WTC11 (cell line): Measurements from ENCODE around the gene KLK15. TPM values are rescaled to one million over a fixed set of nuclear protein-coding genes. Genes with fewer than 3 reads are reported as not detected.

ENCODE experiments used
- ATAC-seq: fragments of 200-7000 bp; cut with Tn5 transposase; 2 replicates; pipeline ENCODE4 v1.10.0; 2021; ENCODE audit warnings: mild to moderate bottlenecking, moderate library complexity
- CTCF ChIA-PET: fragments of 300-600 bp; sonication (Branson Sonifier 250); formaldehyde crosslinking; loops from one replicate; lab custom pipeline; 2021; ENCODE audit warnings: antibody characterized with exemption; lab: Charles Lee
- POLR2A ChIA-PET: fragments of 350-600 bp; sonication (Branson Sonifier 250); formaldehyde crosslinking; loops from one replicate; lab custom pipeline; 2021; ENCODE audit warnings: antibody characterized with exemption; lab: Charles Lee
- DNase-seq: peaks from one replicate; pipeline ENCODE4 v3.0.0; 2021; ENCODE audit warnings: low spot score
- H3K27ac Mint-ChIP-seq: 2 replicates; pipeline ENCODE4 v1.8.0; 2021; ENCODE audit warnings: mixed read lengths
- H3K27me3 Mint-ChIP-seq: 2 replicates; pipeline ENCODE4 v1.8.0; 2021; ENCODE audit warnings: low read depth, mild to moderate bottlenecking, moderate library complexity, mixed read lengths
- H3K36me3 Mint-ChIP-seq: 2 replicates; pipeline ENCODE4 v1.8.0; 2021; ENCODE audit warnings: mixed read lengths
- H3K4me1 Mint-ChIP-seq: 2 replicates; pipeline ENCODE4 v1.8.0; 2022; ENCODE audit warnings: mixed read lengths
- H3K4me3 Mint-ChIP-seq: 2 replicates; pipeline ENCODE4 v1.8.0; 2021; ENCODE audit warnings: mild to moderate bottlenecking, moderate library complexity, mixed read lengths
- H3K9me3 Mint-ChIP-seq: 2 replicates; pipeline ENCODE4 v1.8.0; 2021; ENCODE audit warnings: mixed read lengths
- ARID4B ChIP-seq: sonication (generic); formaldehyde crosslinking; IDR thresholded peaks from 2 replicates; pipeline ENCODE4 v1.8.0; 2023; ENCODE audit warnings: missing genetic modification reagents, mild to moderate bottlenecking, borderline replicate concordance
- ESRRA ChIP-seq: sonication (generic); formaldehyde crosslinking; IDR thresholded peaks from 2 replicates; pipeline ENCODE4 v1.8.1; 2022; ENCODE audit warnings: mild to moderate bottlenecking, missing genetic modification reagents, borderline replicate concordance
- FOXJ3 ChIP-seq: sonication (generic); formaldehyde crosslinking; IDR thresholded peaks from 2 replicates; pipeline ENCODE4 v1.9.0; 2021; ENCODE audit warnings: missing genetic modification reagents, mild to moderate bottlenecking, borderline replicate concordance
- MAX ChIP-seq: sonication (generic); formaldehyde crosslinking; IDR thresholded peaks from 2 replicates; pipeline ENCODE4 v1.8.0; 2022; ENCODE audit warnings: mild to moderate bottlenecking, missing genetic modification reagents
- NR1H2 ChIP-seq: sonication (generic); formaldehyde crosslinking; IDR thresholded peaks from 2 replicates; pipeline ENCODE4 v1.9.0; 2021; ENCODE audit warnings: mild to moderate bottlenecking, moderate library complexity, missing genetic modification reagents
- NR2C2 ChIP-seq: sonication (generic); formaldehyde crosslinking; IDR thresholded peaks from 2 replicates; pipeline ENCODE4 v1.8.0; 2022; ENCODE audit warnings: mild to moderate bottlenecking, missing genetic modification reagents
- NR3C1 ChIP-seq: sonication (generic); formaldehyde crosslinking; conservative IDR thresholded peaks from 2 replicates; pipeline ENCODE4 v1.8.1; 2023; ENCODE audit warnings: low read depth, mild to moderate bottlenecking, missing genetic modification reagents
- SOX15 ChIP-seq: fragments of 250-450 bp; sonication (Bioruptor Pico); IDR thresholded peaks from 2 replicates; pipeline ENCODE4 v1.9.0; 2021; ENCODE audit warnings: mild to moderate bottlenecking
- TCF7 ChIP-seq: sonication (generic); formaldehyde crosslinking; IDR thresholded peaks from 2 replicates; pipeline ENCODE4 v1.8.0; 2022; ENCODE audit warnings: mild to moderate bottlenecking, low read depth, missing genetic modification reagents, moderate library complexity
- TEAD4 ChIP-seq: sonication (generic); formaldehyde crosslinking; IDR thresholded peaks from 2 replicates; pipeline ENCODE4 v1.8.0; 2022; ENCODE audit warnings: mild to moderate bottlenecking, missing genetic modification reagents
- ZNF671 ChIP-seq: fragments of 250-450 bp; sonication (Bioruptor Pico); IDR thresholded peaks from 2 replicates; pipeline ENCODE4 v1.8.0; 2021; ENCODE audit warnings: mild to moderate bottlenecking
- total RNA-seq: library from RNA; stranded (reverse); gene quantifications from 3 replicates; pipeline ENCODE4 v1.2.3, GENCODE V29; 2021
- TF ChIP-seq, protein P1 (sequence below): fragments of 250-450 bp; sonication (Bioruptor Pico); IDR thresholded peaks from 2 replicates; pipeline ENCODE4 v1.9.0; 2021; ENCODE audit warnings: mild to moderate bottlenecking, borderline replicate concordance
- TF ChIP-seq, protein P2 (sequence below): sonication (generic); formaldehyde crosslinking; IDR thresholded peaks from 2 replicates; pipeline ENCODE4 v1.8.0; 2022; ENCODE audit warnings: mild to moderate bottlenecking, missing genetic modification reagents
- TF ChIP-seq, protein P3 (sequence below): sonication (generic); formaldehyde crosslinking; IDR thresholded peaks from 2 replicates; pipeline ENCODE4 v1.8.1; 2023; ENCODE audit warnings: mild to moderate bottlenecking, missing genetic modification reagents, moderate library complexity
- TF ChIP-seq, protein P4 (sequence below): sonication (generic); formaldehyde crosslinking; IDR thresholded peaks from 2 replicates; pipeline ENCODE4 v1.8.1; 2022; ENCODE audit warnings: missing genetic modification reagents, borderline replicate concordance

The KLK15 gene
- total RNA-seq, 1 experiment from 2014 or later, result not detected

DNA sequence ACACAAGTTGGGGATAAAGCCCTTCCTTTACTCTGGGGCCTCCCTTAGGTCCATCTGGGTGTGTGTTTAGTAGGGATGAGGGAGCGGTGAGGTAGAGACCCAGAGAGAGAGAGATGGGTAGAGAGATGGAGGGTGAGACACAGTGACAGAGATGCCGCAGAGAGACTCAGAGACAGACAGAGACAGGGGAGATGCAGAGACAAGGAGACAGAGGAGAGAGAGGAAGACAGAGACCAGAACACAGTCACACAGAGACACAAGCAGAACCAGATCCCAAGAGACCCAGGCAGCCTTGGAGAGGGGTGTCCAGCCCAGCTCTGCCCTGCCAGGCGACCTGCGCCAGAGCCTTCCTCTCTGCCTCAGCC, 12.1 kb downstream of the KLK15 start:
- H3K27ac Mint-ChIP-seq, result no peak overlapping the region
- ATAC-seq (no peak), DNase-seq (no peak)
- H3K4me3 Mint-ChIP-seq, result peak overlapping the region; percentile 43
- peaks cover 37% of the 10 kb centered on the region for H3K4me1 Mint-ChIP-seq
- no peaks in the 10 kb centered on the region for H3K36me3 Mint-ChIP-seq
- H3K27me3 Mint-ChIP-seq, result peaks cover 87% of the 10 kb centered on the region
- ChIA-PET POLR2A (no interaction called here), CTCF (interaction anchor here (1.0 to 1.4 kb wide), 2 partner anchors 17 to 101 kb away, joined by 3 to 5 read pairs; no protein-coding TSS in a partner anchor)
- H3K9me3 Mint-ChIP-seq, result no peaks in the 10 kb centered on the region
- TF ChIP-seq SOX15 (CRISPR knock-in tag), result no peak
- no peak for TF ChIP-seq NR2C2
- no peak for TF ChIP-seq ZNF671
- TF ChIP-seq, protein P1, sequence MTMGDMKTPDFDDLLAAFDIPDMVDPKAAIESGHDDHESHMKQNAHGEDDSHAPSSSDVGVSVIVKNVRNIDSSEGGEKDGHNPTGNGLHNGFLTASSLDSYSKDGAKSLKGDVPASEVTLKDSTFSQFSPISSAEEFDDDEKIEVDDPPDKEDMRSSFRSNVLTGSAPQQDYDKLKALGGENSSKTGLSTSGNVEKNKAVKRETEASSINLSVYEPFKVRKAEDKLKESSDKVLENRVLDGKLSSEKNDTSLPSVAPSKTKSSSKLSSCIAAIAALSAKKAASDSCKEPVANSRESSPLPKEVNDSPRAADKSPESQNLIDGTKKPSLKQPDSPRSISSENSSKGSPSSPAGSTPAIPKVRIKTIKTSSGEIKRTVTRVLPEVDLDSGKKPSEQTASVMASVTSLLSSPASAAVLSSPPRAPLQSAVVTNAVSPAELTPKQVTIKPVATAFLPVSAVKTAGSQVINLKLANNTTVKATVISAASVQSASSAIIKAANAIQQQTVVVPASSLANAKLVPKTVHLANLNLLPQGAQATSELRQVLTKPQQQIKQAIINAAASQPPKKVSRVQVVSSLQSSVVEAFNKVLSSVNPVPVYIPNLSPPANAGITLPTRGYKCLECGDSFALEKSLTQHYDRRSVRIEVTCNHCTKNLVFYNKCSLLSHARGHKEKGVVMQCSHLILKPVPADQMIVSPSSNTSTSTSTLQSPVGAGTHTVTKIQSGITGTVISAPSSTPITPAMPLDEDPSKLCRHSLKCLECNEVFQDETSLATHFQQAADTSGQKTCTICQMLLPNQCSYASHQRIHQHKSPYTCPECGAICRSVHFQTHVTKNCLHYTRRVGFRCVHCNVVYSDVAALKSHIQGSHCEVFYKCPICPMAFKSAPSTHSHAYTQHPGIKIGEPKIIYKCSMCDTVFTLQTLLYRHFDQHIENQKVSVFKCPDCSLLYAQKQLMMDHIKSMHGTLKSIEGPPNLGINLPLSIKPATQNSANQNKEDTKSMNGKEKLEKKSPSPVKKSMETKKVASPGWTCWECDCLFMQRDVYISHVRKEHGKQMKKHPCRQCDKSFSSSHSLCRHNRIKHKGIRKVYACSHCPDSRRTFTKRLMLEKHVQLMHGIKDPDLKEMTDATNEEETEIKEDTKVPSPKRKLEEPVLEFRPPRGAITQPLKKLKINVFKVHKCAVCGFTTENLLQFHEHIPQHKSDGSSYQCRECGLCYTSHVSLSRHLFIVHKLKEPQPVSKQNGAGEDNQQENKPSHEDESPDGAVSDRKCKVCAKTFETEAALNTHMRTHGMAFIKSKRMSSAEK, result no peak
- TF ChIP-seq, protein P2, sequence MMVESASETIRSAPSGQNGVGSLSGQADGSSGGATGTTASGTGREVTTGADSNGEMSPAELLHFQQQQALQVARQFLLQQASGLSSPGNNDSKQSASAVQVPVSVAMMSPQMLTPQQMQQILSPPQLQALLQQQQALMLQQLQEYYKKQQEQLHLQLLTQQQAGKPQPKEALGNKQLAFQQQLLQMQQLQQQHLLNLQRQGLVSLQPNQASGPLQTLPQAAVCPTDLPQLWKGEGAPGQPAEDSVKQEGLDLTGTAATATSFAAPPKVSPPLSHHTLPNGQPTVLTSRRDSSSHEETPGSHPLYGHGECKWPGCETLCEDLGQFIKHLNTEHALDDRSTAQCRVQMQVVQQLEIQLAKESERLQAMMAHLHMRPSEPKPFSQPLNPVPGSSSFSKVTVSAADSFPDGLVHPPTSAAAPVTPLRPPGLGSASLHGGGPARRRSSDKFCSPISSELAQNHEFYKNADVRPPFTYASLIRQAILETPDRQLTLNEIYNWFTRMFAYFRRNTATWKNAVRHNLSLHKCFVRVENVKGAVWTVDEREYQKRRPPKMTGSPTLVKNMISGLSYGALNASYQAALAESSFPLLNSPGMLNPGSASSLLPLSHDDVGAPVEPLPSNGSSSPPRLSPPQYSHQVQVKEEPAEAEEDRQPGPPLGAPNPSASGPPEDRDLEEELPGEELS (CRISPR knock-in tag), result no peak
- no peak for TF ChIP-seq ESRRA (CRISPR knock-in tag)
- TF ChIP-seq NR3C1 (CRISPR knock-in tag), result no peak
- no peak for TF ChIP-seq NR1H2 (CRISPR knock-in tag)
- TF ChIP-seq, protein P3, sequence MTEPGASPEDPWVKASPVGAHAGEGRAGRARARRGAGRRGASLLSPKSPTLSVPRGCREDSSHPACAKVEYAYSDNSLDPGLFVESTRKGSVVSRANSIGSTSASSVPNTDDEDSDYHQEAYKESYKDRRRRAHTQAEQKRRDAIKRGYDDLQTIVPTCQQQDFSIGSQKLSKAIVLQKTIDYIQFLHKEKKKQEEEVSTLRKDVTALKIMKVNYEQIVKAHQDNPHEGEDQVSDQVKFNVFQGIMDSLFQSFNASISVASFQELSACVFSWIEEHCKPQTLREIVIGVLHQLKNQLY (CRISPR knock-in tag), result no peak
- TF ChIP-seq, all 79 proteins: peak for 0

DNA sequence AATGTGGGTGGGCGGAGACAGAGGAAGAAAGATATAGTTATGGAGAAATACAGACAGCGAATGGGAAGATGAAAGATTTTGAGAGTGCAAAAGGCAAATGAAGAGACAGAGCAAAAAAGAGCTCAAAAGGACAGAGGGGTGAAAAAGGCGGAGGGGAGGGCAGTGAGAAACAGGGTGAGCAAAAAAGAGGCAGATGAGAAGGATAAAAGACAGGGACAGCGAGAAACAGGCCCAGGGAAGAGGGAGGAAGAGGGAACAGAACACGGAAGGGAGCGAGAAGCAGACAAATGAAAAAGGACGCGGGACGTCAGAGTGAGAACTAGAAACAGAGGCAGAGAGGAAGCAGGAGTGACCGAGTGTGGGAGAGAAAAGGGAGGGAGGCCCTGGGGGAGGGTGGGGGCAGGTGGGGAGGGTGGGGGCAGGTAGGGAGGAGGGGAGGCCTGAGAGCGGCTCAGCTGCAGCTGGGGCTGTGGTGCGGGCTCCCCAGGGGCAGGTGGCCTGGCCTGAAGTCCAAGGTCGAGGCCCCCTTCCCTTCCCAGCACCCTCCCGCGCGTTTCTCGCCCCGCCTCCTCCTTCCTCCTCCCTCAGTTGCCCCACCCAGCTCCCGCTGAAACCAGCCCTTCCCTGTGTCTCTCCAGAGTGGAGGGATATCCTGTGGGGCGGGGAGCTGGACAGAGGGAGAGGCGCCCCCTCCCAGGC, 12.7 kb downstream of the KLK15 start:
- no peaks in the 10 kb centered on the region for H3K9me3 Mint-ChIP-seq
- DNase-seq, result no peak

DNA sequence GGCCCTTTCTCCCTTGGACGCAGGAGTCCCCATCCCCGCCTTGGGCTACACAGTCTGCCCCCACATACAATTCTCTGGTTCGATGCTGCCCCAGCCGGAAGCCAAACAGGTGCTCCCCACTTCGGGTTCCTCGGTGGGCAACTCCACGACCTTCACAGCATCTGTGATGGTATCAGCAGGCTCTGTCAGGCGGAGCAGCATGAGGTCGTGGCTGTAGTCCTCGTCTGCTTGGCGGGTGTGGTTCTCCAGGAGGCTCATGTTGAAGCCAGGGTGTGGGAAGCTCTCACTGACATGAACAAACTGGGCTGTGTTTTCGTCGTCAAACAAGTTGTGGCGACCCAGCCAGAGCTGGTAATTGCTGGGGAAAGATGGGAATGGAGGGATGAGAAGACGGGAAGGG, 13.3 kb downstream of the KLK15 start:
- no peaks in the 10 kb centered on the region; the same call in 1 of the 2 replicates for H3K36me3 Mint-ChIP-seq
- ChIA-PET POLR2A (interaction anchor here (0.9 kb wide), 2 partner anchors 15 to 24 kb away, joined by 3 read pairs; no protein-coding TSS in a partner anchor), CTCF (interaction anchor here (0.7 to 1.4 kb wide), 8 partner anchors 10 to 264 kb away, joined by 3 to 5 read pairs (median 3); no protein-coding TSS in a partner anchor)
- peaks cover 6% of the 10 kb centered on the region for H3K9me3 Mint-ChIP-seq
- H3K4me1 Mint-ChIP-seq, result peaks cover 37% of the 10 kb centered on the region
- no peak overlapping the region for H3K27ac Mint-ChIP-seq
- 0 out of 2 replicates have a peak, but pooled peaks have one; percentile 35 for TF ChIP-seq ARID4B (CRISPR knock-in tag)
- no peak for TF ChIP-seq TEAD4
- TF ChIP-seq MAX (CRISPR knock-in tag), result peak; percentile 68
- ATAC-seq (no peak), DNase-seq (no peak)
- peaks cover 90% of the 10 kb centered on the region for H3K27me3 Mint-ChIP-seq
- H3K4me3 Mint-ChIP-seq, result peak overlapping the region; percentile 77

More for the DNA sequence above, 12.7 kb downstream of the KLK15 start:
- peak; percentile 15 for ATAC-seq
- H3K27me3 Mint-ChIP-seq, result peaks cover 88% of the 10 kb centered on the region
- POLR2A ChIA-PET, result interaction anchor here (0.9 kb wide), 2 partner anchors 16 to 25 kb away, joined by 3 read pairs; no protein-coding TSS in a partner anchor
- no peak overlapping the region for H3K27ac Mint-ChIP-seq
- CTCF ChIA-PET, result interaction anchor here (0.7 to 1.4 kb wide), 8 partner anchors 9 to 265 kb away, joined by 3 to 5 read pairs (median 3); no protein-coding TSS in a partner anchor
- H3K4me1 Mint-ChIP-seq, result peaks cover 37% of the 10 kb centered on the region
- no peaks in the 10 kb centered on the region for H3K36me3 Mint-ChIP-seq
- TF ChIP-seq FOXJ3 (no peak), TCF7 (CRISPR knock-in tag) (no peak)
- TF ChIP-seq, protein P4, sequence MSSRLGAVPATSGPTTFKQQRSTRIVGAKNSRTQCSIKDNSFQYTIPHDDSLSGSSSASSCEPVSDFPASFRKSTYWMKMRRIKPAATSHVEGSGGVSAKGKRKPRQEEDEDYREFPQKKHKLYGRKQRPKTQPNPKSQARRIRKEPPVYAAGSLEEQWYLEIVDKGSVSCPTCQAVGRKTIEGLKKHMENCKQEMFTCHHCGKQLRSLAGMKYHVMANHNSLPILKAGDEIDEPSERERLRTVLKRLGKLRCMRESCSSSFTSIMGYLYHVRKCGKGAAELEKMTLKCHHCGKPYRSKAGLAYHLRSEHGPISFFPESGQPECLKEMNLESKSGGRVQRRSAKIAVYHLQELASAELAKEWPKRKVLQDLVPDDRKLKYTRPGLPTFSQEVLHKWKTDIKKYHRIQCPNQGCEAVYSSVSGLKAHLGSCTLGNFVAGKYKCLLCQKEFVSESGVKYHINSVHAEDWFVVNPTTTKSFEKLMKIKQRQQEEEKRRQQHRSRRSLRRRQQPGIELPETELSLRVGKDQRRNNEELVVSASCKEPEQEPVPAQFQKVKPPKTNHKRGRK (CRISPR knock-in tag), result 0 out of 2 replicates have a peak, but pooled peaks have one; percentile 46
- peak overlapping the region; percentile 77 for H3K4me3 Mint-ChIP-seq
